HG03442 (cell line): ENCODE results near the gene UPP2.

ENCODE experiments used
- ATAC-seq: cut with Tn5 transposase; IDR thresholded peaks from one replicate; pipeline ENCODE4 v1.9.1; 2021; ENCODE audit warnings: mild to moderate bottlenecking, moderate library complexity; ENCODE audit not compliant: unreplicated experiment

The UPP2 gene

DNA sequence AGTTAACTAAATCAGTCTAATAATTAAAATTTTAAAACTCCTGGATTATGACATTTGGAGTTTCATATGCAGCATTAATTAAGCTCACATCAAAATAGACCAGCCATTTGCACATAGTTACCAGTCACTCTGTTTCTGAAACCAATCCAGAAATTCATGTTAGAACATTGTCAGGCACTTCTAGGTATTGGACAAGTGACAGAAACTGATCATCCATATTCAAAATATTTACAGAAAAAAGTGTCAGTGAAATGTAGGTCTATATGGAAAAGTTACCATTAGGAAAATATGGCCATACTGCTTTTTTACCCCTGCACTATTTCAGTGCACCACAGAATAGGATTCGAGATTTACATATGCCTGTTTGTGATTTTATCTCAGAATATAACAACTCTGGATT lies 33.4 kb downstream of the UPP2 start:
- ATAC-seq = no peak

DNA sequence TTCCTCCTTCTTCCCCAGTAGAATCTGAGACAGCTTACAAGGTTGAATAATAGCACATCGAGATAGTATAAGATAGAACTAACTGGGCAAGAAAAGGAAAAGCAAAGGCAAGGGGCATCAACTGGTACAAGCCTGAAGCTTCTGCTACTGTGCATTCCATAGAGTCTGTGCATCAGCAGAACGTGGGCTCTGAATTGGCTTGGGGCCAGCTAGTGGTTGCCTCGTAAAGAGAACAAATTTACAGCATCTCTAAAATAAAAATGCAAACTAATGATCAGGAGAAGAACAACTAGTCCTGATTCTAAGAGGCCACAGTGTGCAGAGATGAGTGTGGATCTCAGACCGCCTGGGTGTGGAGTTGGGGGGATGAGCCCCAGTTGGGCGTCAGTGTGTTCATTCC lies 36.6 kb downstream of the UPP2 start:
- ATAC-seq = no peak

DNA sequence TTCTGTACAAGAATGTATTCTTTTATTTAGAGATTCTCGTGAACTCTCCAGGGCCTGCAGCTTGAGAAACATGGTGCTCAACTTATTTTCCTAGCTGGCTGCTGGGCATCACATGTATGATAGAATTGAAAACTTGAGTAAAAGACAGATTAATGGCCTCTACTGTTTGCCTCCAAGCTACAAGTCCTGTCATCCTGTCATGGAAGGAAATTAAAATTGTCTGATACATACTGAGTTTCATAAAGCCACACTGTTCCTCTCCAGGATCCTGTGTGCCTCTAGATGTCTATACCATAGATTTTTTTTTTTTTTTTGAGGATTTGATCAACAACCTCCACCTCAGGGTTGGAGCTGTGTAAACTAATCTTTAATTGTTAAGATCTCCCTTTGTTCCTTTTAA lies 38.5 kb downstream of the UPP2 start:
- no peak for ATAC-seq

DNA sequence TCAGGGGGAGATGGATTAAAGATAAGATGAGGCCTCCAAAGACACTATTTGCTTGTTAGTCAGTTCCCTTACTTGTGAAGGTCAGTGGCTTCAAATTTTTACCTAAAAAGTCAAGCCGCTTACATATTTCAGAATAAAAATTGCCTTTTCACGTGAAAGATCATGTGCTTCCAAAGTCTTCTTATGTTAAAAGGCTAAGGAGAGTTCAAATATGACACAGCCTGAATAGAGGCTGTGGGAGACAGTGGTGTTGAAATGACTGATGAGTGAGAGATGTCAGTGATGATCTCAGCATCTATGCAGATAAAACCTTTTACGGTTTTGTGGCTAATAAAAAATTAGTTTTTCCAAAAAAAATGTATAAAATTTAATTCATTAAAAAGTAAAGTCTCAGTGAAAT lies 40.5 kb downstream of the UPP2 start:
- no peak for ATAC-seq

DNA sequence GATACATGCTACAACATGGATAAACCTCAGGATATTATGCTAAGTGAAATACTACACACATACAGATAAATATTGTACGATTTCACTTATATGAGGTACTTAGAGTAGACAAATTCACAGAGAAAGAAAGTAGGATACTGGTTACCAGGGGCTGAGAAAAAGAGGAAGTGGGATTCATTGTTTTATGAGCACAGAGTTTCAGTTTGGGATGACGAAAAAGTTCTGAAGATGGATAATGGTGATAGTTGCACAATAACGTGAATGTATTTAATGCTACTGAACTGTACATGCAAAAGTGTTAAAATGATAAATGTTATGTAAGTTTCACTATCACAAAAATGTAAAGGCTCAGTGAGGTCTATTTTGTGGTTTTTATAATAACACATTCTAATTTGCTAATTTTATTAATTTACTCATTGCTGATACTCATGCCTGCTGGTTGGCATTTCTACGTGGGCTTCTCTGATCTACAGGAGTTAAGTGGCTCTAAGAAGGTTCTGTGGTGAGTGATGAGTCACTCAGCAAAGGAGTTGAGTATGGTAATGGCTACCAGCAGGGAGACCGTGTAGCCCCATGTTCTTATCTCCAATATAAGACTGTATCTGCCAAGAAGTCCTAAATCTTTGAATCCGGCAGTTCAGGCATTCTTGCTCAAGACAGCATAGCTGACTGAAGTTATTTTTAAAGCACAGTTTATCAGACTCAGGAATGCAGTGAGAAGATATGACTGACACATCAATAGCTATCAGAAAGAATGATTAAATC lies 41.1 kb downstream of the UPP2 start:
- ATAC-seq = no peak

DNA sequence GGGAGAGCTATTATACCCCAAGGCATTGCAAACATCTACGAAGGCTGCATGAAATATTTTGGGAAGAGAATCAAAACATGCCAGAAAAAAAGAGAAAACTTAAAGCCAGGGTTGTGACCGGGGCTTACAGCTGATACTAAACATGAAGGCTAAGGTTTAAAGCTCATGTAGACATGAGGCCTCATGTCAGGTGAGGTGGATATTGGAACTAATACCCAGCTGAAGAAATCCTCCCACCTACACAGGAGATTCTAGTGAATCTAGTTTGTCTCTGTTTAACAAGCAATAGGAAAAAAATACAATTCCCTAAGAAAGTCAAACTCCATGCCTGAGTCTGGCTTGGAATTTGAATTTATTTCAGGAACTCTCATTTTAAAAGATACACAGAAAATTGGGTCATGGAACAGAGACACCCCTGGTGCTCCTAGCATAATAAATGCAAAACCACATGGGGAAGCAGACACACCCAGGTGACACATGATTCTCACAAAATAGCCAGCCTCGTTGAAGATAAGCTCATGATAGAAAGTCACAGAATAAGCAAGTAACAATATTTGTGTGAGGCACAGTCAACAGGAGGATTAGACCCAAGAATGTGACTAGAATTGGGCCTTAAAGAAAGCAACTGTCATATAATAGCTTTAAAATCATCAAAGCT lies 42.2 kb downstream of the UPP2 start:
- no peak for ATAC-seq

DNA sequence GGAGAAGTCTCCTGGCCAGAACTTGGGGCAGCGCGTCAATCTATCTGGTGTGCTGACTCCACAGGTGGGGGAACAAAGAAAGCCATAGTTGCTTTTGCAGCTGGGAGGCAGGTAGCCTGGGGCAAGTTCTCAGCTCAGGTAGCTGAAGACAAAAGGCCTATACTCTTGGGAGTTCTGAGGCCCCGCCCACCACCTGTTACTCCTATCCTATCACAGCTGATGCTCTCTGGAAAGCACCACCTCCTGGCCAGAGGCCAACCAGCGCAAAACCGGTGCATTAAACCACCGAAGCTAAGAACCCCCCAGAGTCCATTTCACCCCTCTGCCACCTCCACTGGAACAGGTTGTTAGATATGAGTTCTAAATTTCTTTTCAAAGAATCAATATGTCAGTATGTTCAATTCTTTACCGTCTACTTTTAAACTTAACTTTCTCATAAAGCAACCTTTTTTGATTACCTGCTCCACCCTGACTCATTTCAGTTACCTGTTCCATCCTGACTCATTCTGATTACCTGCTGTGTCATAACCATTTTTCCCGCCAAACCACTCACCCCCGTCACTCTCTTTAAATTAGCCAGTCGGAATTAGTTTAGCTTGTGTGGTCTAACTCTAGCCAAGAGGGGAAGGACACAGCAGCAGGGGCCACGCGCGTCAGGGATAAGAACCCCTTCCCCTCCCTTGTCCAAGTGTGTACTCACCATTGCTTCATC lies 43.4 kb downstream of the UPP2 start:
- ATAC-seq = no peak

DNA sequence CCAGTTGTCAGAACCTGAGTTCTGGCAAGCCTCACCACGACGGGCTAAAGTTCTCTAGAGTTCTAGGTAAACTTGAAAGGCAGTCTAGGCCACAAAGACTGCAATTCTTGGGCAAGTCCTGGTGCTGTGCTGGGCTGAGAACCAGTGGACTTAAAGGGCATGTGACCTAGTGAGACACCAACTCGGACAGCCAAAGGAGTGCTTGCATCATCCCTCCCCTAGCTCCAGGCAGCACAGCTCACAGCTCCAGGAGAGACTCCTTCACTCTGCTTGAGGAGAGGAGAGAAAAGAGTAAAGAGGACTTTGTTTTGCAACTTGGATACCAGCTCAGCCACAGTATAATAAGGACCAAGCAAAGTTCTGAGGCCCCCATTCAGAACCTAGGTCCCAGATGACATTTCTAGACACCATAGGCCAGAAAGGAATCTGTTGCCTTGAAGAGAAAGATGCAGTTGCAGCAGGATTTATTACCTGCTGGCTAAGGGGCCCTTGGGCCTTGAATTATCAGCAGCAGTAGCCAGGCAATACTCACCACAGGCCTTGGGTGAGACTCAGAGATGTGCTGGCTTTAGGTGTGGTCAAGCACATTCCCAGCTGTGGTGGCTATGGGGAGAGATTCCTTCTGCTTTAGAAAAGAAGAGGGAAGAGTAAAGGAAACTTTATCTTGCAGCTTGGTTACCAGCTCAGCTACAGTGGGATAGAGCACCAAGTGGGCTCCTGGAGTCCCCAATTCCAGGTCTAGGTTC lies 51.8 kb downstream of the UPP2 start:
- no peak for ATAC-seq

DNA sequence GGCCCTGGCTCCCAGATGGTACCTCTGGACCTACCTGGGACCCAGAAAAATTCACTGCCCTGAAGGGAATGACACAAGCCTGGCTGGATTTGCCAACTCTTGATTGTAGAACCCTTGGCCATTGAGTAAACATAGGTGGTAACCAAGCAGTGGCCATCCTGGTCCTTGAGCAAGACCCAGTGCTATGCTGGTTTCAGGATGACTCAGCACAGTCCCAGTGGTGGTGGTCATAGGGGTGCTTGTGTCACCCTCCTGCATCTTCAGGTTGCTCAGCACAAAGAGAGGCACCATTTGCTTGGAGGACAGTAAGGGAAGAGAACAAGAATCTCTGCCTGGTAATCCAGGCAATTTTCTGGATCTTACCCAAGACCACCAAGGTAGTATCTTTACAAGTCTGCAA lies 52.9 kb downstream of the UPP2 start:
- ATAC-seq = no peak

DNA sequence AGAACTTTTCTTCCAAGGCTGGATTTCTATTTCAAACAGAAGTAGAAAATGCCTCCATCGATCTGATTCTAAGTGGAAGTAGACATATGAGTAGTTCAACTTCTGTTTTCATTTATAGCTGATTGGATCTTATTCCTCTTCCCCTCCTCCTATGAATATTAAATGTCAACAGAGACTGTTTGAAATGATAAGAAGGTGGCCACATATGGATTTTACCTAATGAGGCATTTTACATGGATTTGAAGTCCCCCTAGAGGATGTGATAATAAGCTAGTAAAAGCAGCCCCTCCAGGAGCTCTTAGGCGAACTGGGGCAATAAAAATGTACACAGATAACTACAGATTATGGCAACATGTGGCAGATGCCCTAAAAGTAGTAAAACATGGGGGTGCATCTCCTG lies 71.0 kb downstream of the UPP2 start:
- ATAC-seq = no peak

DNA sequence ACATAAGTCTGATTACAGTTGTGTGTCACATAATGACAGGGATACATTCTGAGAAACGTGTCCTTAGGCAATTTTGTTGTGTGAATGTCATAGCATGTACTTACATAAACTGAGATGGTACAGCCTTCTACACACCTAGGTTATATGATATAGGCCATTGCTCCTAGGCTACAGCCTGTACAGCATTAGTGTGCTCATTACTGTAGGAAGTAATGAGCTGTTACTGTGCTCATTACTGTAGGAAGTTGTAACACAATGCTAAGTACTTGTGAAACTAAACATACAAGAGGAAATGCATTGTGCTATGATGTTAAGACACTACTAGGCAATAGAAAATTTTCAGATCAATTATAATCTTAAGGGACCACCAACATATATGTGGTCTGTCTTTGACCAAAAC lies 72.8 kb downstream of the UPP2 start:
- ATAC-seq = no peak

DNA sequence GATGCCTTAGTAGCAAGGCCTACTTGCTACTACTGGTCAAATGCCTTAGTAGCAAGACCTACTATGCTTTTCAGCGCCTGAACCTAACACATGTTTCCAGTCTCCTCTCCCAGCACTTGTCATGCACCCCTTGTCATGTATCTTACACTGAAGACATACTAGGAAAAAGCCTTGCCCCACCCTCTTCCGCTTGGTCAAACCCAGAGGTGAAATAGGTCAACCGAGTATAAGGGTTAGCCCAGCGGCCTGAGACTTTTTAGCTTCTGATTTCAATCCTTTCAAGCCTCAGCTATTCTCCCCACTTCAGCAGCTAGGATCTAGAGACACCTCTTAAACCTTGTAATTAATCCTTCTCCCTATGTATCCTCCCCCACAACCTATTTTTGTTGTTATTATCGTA lies 73.3 kb downstream of the UPP2 start:
- ATAC-seq = no peak

DNA sequence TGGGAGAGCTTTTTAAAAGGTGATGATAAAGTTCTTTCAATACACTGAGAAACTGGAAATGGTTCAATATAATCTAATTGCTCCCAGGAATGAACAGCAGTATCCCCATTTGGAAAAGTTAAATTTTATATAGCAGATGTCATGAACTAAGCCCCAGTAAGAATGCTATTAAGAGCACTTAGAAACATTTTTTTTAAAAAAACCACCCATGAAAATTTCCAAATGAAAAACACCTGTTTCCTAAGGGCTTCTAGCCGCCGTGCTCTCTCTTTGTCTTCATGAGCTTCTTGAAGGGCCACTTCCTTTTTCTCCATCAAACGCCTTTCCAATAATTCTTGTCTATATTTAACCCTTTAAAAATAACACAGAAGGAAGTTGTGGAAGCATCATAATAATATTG lies 77.0 kb downstream of the UPP2 start:
- ATAC-seq = no peak

DNA sequence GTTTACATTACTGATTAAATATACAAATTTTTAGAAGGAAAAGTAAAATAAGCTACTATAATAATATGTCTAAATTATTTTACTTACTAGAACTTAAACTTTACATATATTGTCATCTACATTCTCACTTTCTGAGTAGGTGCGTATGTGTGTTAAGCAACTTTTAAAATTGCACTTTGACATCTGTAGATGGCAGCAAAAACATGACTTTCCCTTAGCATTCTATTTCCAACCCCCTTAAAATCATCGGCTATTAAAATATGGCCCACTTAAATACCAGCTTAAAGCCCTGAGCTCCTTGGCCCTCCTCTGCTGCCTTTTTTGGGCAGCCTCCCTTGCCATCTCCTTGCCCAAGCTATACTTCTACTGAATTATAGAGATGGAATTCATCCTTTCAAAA lies 78.0 kb downstream of the UPP2 start:
- ATAC-seq = no peak

DNA sequence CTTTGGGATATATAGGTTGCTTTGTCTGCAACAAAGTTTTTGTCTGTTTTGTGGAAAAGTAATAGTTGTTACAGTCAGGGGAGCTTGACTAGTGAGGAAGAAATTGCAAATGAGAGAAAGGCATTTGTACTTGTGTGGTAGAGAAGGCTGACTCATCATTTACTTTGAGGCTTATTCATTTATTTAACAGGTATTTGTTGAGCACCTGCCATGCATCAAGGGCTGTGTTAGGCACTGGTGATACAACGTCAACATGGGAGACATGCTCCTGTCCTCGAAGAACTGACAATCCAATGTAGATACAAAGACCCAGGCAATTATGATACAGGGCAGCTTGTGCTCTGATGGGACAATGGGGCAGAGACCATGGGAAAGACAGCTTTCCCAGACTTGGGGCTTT lies 79.5 kb downstream of the UPP2 start:
- ATAC-seq = no peak

DNA sequence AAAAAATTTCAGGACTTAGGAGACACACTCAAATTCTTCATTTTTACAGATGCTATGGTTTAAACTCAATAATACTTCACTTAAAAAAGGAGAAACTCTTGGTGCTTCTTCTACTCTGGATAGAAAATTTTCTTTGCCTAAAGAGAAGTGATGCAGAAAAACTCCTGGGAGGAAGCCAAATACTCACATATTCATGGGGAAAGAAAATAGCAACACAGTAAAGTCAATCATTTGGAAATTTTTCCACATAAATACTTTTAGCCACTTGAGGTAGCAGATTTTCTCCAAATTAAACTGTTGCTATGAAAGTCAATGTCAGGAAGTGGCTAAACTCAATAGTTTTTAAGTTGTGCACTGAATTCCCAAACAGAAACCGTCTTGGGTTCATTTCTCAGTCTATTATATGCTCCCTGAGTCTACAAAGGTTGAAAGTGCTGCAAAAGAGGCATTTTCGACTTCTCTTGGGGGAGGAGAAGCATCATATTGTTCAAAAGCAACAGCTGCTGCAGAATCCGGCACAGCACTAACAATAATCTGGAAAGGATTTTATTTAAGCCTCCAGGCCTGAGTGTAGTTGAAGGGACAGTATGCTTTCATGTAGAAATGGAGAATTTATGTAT lies 81.1 kb downstream of the UPP2 start:
- no peak for ATAC-seq

DNA sequence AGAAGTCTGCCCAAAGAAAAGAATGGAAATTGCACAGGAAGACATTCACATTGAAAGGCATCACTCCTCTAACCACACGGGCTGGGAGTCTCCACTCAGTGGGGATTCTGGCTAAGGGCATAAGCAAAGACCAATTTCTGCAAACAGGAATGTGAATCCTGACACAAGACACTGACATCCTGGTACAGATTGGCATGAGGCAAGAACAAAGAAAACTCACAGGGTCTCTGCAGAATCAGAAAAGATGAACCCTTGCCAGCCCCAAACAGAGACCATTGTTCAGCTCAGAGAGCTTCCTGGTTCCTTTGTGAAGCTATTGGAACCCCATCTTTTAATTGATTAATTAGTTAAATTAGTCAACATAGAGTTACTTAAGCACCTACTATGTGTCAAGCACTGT lies 82.3 kb downstream of the UPP2 start:
- ATAC-seq = no peak

DNA sequence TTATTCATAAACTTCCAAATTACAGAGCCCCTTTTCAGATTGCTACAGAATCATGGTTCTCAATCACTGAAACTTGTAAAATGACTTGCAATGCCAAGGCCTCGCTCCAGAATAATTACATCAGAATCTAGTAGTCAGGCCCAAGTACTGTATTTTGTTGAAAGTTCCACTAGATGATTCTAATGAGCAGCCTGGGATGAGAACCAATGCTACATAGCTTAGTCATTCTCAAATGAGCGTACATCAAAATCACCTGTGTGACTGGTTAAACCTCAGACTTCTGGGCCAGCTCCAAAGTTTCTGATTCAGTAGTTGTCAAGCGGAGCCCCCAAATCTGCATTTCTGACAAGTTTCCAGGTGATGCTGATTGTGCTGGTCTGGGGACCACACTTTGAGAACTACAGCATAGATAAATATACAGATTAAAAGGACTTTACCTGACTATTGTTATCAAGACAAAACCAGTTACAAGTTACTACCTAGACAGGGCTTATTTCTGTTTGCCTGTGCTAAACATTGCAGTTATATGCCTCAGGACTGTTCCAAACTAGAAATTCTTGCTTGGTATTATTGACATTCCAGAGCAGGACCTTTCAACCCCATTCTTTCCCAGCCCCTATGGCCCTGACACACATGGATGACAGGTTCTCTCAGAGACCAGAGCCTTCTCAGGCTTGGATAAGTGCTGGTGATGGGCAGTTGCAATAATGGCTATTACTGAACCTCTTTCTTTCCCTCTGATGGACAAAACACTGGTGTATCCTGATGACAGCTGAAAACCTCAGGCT lies 83.1 kb downstream of the UPP2 start:
- ATAC-seq = no peak
